K562 (cell line): Measurements from ENCODE around the gene FASTK. TPM values are rescaled to one million over a fixed set of nuclear protein-coding genes. Genes with fewer than 3 reads are reported as not detected.

ENCODE experiments used
- CC2D1A ChIP-seq: fragments of 450-650 bp; IDR thresholded peaks from 2 replicates; pipeline ENCODE4 v1.6.1; 2017; ENCODE audit warnings: mild to moderate bottlenecking
- ELK3 ChIP-seq: fragments of 450-650 bp; formaldehyde crosslinking; IDR thresholded peaks from 2 replicates; pipeline ENCODE4 v1.4.0; 2020; ENCODE audit warnings: mild to moderate bottlenecking
- ESRRA ChIP-seq: fragments of 450-650 bp; IDR thresholded peaks from 2 replicates; pipeline ENCODE4 v1.6.1; 2014; ENCODE audit warnings: low read depth, mild to moderate bottlenecking, moderate library complexity, borderline replicate concordance
- ETV5 ChIP-seq: sonication (generic); formaldehyde crosslinking; IDR thresholded peaks from 2 replicates; pipeline ENCODE4 v1.4.0; 2020; ENCODE audit warnings: low read depth, mild to moderate bottlenecking, missing genetic modification reagents
- FUS ChIP-seq: fragments of 200-400 bp; formaldehyde crosslinking; optimal IDR thresholded peaks from 2 replicates; pipeline ENCODE3; 2017; ENCODE audit warnings: low read depth, low read length
- GATA2 ChIP-seq: sonication (generic); formaldehyde crosslinking; IDR thresholded peaks from 2 replicates; pipeline ENCODE4 v1.4.0; 2020; ENCODE audit warnings: mild to moderate bottlenecking, missing genetic modification reagents
- MAX ChIP-seq: sonication (generic); formaldehyde crosslinking; IDR thresholded peaks from 2 replicates; pipeline ENCODE4 v1.9.0; 2022; ENCODE audit warnings: mild to moderate bottlenecking, missing genetic modification reagents
- MYBL2 ChIP-seq, 2 experiments: fragments of 450-650 bp in 1 of 2; sonication (generic) in 1 of 2; formaldehyde crosslinking in 1 of 2; IDR thresholded peaks; 2 replicates each; pipeline versions ENCODE4 v1.6.1 to v1.8.1; 2017 to 2022; ENCODE audit warnings: borderline replicate concordance in 1 of 2, inconsistent platforms in 1 of 2, low read depth in 1 of 2, mild to moderate bottlenecking in 1 of 2, missing genetic modification reagents in 1 of 2, moderate library complexity in 1 of 2
- NELFE ChIP-seq: IDR thresholded peaks from 2 replicates; pipeline ENCODE4 v1.6.1; 2011; ENCODE audit warnings: mild to moderate bottlenecking; ENCODE audit not compliant: insufficient read depth, insufficient read length
- SUPT5H ChIP-seq: fragments of 450-650 bp; IDR thresholded peaks from 2 replicates; pipeline ENCODE4 v1.6.1; 2016
- TAF15 ChIP-seq: fragments of 200-400 bp; formaldehyde crosslinking; IDR thresholded peaks from 2 replicates; pipeline ENCODE4 v1.6.1; 2017; ENCODE audit warnings: mild to moderate bottlenecking, low read depth, low read length, moderate library complexity
- THRAP3 ChIP-seq: fragments of 450-650 bp; IDR thresholded peaks from 2 replicates; pipeline ENCODE4 v1.6.1; 2016; ENCODE audit warnings: mild to moderate bottlenecking, inconsistent platforms, borderline replicate concordance
- ZFP1 ChIP-seq: fragments of 450-650 bp; formaldehyde crosslinking; IDR thresholded peaks from 2 replicates; pipeline ENCODE4 v1.4.0; 2020; ENCODE audit warnings: mild to moderate bottlenecking, mixed read lengths
- ZNF436 ChIP-seq: fragments of 250-450, 450-650 bp; sonication (Bioruptor Pico); formaldehyde crosslinking; IDR thresholded peaks from 2 replicates; pipeline ENCODE4 v1.7.0; 2020; ENCODE audit warnings: mild to moderate bottlenecking
- ZNF589 ChIP-seq: fragments of 200-800 bp; sonication (Bioruptor generic); IDR thresholded peaks from 2 replicates; pipeline ENCODE4 v1.6.1; 2016; ENCODE audit warnings: low read depth, missing genetic modification characterization, missing compliant biosample characterization
- polyA plus RNA-seq, 8 experiments: library from polyadenylated mRNA; depleted of rRNA in 4 of 8; stranded (reverse) in 5 of 8; unstranded in 3 of 8; fragments of >200 nt; fragmentation: Nextera tagmentation in 2 of 8; fragmentation: Illumina TruSeq in 1 of 8; extraction: Ambion mirVana in 2 of 8; extraction: Trizol in 1 of 8; gene quantifications; 2 replicates each; pipeline versions ENCODE4 v1.2.1 to v1.2.3, GENCODE V29; 2011 to 2014; ENCODE audit warnings: inconsistent platforms in 1 of 8, missing spikeins in 1 of 8
- total RNA-seq, 7 experiments: library from RNA; depleted of rRNA in 6 of 7; stranded (reverse); fragments of >200 nt in 6 of 7; fragmentation: Illumina TruSeq in 2 of 7; extraction: Trizol in 2 of 7; gene quantifications; 2 replicates each; pipeline versions ENCODE4 v1.2.1 to v1.2.3, GENCODE V29; 2011 to 2021; ENCODE audit warnings: low replicate concordance in 1 of 7
- TF ChIP-seq, protein P1 (sequence below), 2 experiments: fragments of 450-650 bp; IDR thresholded peaks; 2 replicates each; pipeline ENCODE4 v1.6.1; 2018; ENCODE audit warnings: mild to moderate bottlenecking in 2 of 2, low read depth in 1 of 2; ENCODE audit not compliant: partially characterized antibody in 2 of 2
- TF ChIP-seq, protein P2 (sequence below): fragments of 250-450 bp; sonication (Bioruptor Pico); IDR thresholded peaks from 2 replicates; pipeline ENCODE4 v1.5.0; 2020; ENCODE audit warnings: mild to moderate bottlenecking, borderline replicate concordance
- TF ChIP-seq, protein P3 (sequence below): fragments of 450-650 bp; IDR thresholded peaks from 2 replicates; pipeline ENCODE4 v1.6.1; 2018; ENCODE audit warnings: mild to moderate bottlenecking, low read depth; ENCODE audit not compliant: partially characterized antibody

The FASTK gene
- total and polyA plus RNA-seq, 9 of the 15 experiments (the other 6 are each of a cell fraction or from before 2014, with no cell fraction given): 0.51 to 150 (median 48.2) TPM

GRCh38 chr7:151061213-151062110 lies 19.1 kb downstream of the FASTK start (continued):
- TF ChIP-seq ELK3 (CRISPR knock-in tag) (no peak), ZNF436 (CRISPR knock-in tag) (no peak), GATA2 (CRISPR knock-in tag) (no peak), MYBL2 (IDR thresholded peaks at IDR 0.05; ENCODE audit: low read depth) (no peak), MYBL2 (CRISPR knock-in tag; IDR thresholded peaks at IDR 0.05; ENCODE audit: borderline replicate concordance) (no peak), SUPT5H (no peak), MAX (CRISPR knock-in tag) (no peak), ZNF589 (CRISPR knock-in tag) (no peak), ETV5 (CRISPR knock-in tag) (no peak), NELFE (no peak), THRAP3 (no peak), FUS (no peak), ZFP1 (no peak), TAF15 (no peak), ESRRA (no peak), CC2D1A (peak; percentile 18; the same call in 1 of the 2 replicates)
- TF ChIP-seq, protein P1, sequence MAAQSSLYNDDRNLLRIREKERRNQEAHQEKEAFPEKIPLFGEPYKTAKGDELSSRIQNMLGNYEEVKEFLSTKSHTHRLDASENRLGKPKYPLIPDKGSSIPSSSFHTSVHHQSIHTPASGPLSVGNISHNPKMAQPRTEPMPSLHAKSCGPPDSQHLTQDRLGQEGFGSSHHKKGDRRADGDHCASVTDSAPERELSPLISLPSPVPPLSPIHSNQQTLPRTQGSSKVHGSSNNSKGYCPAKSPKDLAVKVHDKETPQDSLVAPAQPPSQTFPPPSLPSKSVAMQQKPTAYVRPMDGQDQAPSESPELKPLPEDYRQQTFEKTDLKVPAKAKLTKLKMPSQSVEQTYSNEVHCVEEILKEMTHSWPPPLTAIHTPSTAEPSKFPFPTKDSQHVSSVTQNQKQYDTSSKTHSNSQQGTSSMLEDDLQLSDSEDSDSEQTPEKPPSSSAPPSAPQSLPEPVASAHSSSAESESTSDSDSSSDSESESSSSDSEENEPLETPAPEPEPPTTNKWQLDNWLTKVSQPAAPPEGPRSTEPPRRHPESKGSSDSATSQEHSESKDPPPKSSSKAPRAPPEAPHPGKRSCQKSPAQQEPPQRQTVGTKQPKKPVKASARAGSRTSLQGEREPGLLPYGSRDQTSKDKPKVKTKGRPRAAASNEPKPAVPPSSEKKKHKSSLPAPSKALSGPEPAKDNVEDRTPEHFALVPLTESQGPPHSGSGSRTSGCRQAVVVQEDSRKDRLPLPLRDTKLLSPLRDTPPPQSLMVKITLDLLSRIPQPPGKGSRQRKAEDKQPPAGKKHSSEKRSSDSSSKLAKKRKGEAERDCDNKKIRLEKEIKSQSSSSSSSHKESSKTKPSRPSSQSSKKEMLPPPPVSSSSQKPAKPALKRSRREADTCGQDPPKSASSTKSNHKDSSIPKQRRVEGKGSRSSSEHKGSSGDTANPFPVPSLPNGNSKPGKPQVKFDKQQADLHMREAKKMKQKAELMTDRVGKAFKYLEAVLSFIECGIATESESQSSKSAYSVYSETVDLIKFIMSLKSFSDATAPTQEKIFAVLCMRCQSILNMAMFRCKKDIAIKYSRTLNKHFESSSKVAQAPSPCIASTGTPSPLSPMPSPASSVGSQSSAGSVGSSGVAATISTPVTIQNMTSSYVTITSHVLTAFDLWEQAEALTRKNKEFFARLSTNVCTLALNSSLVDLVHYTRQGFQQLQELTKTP (IDR thresholded peaks at IDR 0.05; ENCODE audit: low read depth in 1 of 2, partially characterized antibody in 2 of 2): peak in 1 of 2 experiments; percentile 22
- TF ChIP-seq, protein P2, sequence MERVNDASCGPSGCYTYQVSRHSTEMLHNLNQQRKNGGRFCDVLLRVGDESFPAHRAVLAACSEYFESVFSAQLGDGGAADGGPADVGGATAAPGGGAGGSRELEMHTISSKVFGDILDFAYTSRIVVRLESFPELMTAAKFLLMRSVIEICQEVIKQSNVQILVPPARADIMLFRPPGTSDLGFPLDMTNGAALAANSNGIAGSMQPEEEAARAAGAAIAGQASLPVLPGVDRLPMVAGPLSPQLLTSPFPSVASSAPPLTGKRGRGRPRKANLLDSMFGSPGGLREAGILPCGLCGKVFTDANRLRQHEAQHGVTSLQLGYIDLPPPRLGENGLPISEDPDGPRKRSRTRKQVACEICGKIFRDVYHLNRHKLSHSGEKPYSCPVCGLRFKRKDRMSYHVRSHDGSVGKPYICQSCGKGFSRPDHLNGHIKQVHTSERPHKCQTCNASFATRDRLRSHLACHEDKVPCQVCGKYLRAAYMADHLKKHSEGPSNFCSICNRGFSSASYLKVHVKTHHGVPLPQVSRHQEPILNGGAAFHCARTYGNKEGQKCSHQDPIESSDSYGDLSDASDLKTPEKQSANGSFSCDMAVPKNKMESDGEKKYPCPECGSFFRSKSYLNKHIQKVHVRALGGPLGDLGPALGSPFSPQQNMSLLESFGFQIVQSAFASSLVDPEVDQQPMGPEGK (CRISPR knock-in tag): no peak
- TF ChIP-seq, protein P3, sequence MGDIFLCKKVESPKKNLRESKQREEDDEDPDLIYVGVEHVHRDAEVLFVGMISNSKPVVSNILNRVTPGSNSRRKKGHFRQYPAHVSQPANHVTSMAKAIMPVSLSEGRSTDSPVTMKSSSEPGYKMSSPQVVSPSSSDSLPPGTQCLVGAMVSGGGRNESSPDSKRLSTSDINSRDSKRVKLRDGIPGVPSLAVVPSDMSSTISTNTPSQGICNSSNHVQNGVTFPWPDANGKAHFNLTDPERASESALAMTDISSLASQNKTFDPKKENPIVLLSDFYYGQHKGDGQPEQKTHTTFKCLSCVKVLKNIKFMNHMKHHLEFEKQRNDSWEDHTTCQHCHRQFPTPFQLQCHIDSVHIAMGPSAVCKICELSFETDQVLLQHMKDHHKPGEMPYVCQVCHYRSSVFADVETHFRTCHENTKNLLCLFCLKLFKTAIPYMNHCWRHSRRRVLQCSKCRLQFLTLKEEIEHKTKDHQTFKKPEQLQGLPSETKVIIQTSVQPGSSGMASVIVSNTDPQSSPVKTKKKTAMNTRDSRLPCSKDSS: no peak
